NCI-H1417 (cell line): ENCODE measurements around the gene PROK2.
A peak's percentile ranks its signal among the peaks of the same experiment; 100 is the strongest.

ENCODE experiments used
- DNase-seq, 3 experiments: peaks; one replicate each; lab custom pipeline; 2025; lab: John Stamatoyannopoulos, UW

The PROK2 gene

GRCh38 chr3:71742621-71743020 lies 42.3 kb downstream of the PROK2 start:
- no peak for DNase-seq

- DNase-seq = no peak
These were observed 50.1 kb downstream of the PROK2 start for GRCh38 chr3:71734881-71735280.

- DNase-seq = no peak
These were observed 51.6 kb downstream of the PROK2 start for GRCh38 chr3:71733319-71733718.

GRCh38 chr3:71732637-71733036 lies 52.3 kb downstream of the PROK2 start:
- DNase-seq = no peak

GRCh38 chr3:71728632-71729342 lies 56.2 kb downstream of the PROK2 start:
- peak in 2 of 3 experiments; percentile 74 to 90 for DNase-seq

- DNase-seq = peak in 1 of 3 experiments; percentile 16
These were observed 58.8 kb downstream of the PROK2 start for GRCh38 chr3:71726146-71726545.

GRCh38 chr3:71725271-71725991 lies 59.5 kb downstream of the PROK2 start, which contains the start of gene EIF4E3:
EIF4E3 (minus strand) TSS chr3:71725402; CDS start chr3:71725367, 35 bp downstream.
- DNase-seq = peak; percentile 8 to 48 (median 29)

- peak; percentile 26 to 67 (median 38) for DNase-seq
These were observed 60.2 kb downstream of the PROK2 start for GRCh38 chr3:71724584-71725270.

- DNase-seq = no peak
These were observed 60.8 kb downstream of the PROK2 start for GRCh38 chr3:71724171-71724453.

GRCh38 chr3:71723452-71724170 lies 61.3 kb downstream of the PROK2 start:
- DNase-seq = peak in 1 of 3 experiments; percentile 1

GRCh38 chr3:71722693-71723092 lies 62.3 kb downstream of the PROK2 start:
- no peak for DNase-seq
